A549 (cell line): Measurements from ENCODE around the gene ABCG4.

Experiments used
- BHLHE40 ChIP-seq: IDR thresholded peaks from 2 replicates; pipeline ENCODE4 v1.6.1; 2012; ENCODE audit warnings: low read depth, low read length, inconsistent platforms
- CEBPB ChIP-seq, 2 experiments: fragments of >200 bp in 1 of 2; sonication (Bioruptor Twin) in 1 of 2; formaldehyde crosslinking in 1 of 2; IDR thresholded peaks; 2 replicates each; pipeline ENCODE4 v1.6.1; 2012 to 2016
- CTCF ChIP-seq: fragments of >200 bp; sonication (Bioruptor Twin); formaldehyde crosslinking; IDR thresholded peaks from 3 replicates; pipeline ENCODE4 v1.5.1; 2016
- HOXA7 ChIP-seq: fragments of 250-450 bp; sonication (Bioruptor Pico); IDR thresholded peaks from 2 replicates; pipeline ENCODE4 v1.5.0; 2020; ENCODE audit warnings: mild to moderate bottlenecking, moderate library complexity
- KDM5A ChIP-seq: fragments of 200-600 bp; sonication (generic); IDR thresholded peaks from 2 replicates; pipeline ENCODE4 v1.6.1; 2016; ENCODE audit warnings: antibody characterized with exemption, mild to moderate bottlenecking
- POLR2A ChIP-seq: IDR thresholded peaks from 2 replicates; pipeline ENCODE4 v1.6.1; 2012; ENCODE audit warnings: mild to moderate bottlenecking, low read length
- RARB ChIP-seq: fragments of 250-450 bp; sonication (Bioruptor Pico); IDR thresholded peaks from 2 replicates; pipeline ENCODE4 v1.8.0; 2021; ENCODE audit warnings: mild to moderate bottlenecking, moderate library complexity
- RFX5 ChIP-seq: fragments of 450-650 bp; IDR thresholded peaks from 2 replicates; pipeline ENCODE4 v1.7.1; 2014; ENCODE audit warnings: antibody characterized with exemption, mild to moderate bottlenecking, moderate library complexity
- TF ChIP-seq, protein P1 (sequence below): IDR thresholded peaks from 2 replicates; pipeline ENCODE4 v1.6.1; 2012

DNA sequence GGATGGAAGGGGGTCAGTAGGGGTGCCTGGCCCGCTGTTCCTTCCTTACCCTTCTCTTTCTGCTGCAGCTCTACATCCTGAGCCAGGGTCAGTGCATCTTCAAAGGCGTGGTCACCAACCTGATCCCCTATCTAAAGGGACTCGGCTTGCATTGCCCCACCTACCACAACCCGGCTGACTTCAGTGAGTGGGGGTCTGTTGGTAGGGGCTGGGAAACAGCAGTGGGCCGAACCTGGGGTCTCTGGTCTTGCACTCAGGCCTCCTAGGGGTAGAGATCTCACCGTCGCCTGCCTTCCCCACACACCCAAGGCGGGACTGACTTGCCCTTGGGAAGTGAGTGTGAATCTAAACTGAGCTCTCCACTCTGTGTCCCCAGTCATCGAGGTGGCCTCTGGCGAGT is 7.6 kb downstream of the ABCG4 start:
- TF ChIP-seq CTCF (no peak), POLR2A (no peak), CEBPB (IDR thresholded peaks at IDR 0.05) (no peak), RFX5 (no peak), KDM5A (no peak), RARB (no peak), BHLHE40 (no peak), HOXA7 (CRISPR knock-in tag) (no peak)
- TF ChIP-seq, protein P1, sequence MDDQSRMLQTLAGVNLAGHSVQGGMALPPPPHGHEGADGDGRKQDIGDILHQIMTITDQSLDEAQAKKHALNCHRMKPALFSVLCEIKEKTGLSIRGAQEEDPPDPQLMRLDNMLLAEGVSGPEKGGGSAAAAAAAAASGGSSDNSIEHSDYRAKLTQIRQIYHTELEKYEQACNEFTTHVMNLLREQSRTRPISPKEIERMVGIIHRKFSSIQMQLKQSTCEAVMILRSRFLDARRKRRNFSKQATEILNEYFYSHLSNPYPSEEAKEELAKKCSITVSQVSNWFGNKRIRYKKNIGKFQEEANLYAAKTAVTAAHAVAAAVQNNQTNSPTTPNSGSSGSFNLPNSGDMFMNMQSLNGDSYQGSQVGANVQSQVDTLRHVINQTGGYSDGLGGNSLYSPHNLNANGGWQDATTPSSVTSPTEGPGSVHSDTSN = no peak
